Osteocyte (in vitro differentiated cells): ENCODE measurements around the gene VSIG10L2. TPM values are rescaled to one million over a fixed set of nuclear protein-coding genes. Genes with fewer than 3 reads are reported as not detected.

Experiments used
- DNase-seq: peaks from one replicate; pipeline ENCODE4 v3.0.0; 2021; ENCODE audit warnings: mixed read lengths; ENCODE audit not compliant: unreplicated experiment; ENCODE audit errors: extremely low spot score
- H3K27ac Mint-ChIP-seq: one replicate; pipeline ENCODE4 v1.8.0; 2021; ENCODE audit warnings: mild to moderate bottlenecking, mixed read lengths; ENCODE audit not compliant: unreplicated experiment
- H3K27me3 Mint-ChIP-seq: one replicate; pipeline ENCODE4 v1.8.0; 2021; ENCODE audit warnings: mixed read lengths; ENCODE audit not compliant: unreplicated experiment
- H3K36me3 Mint-ChIP-seq: one replicate; pipeline ENCODE4 v1.8.0; 2021; ENCODE audit warnings: mixed read lengths; ENCODE audit not compliant: unreplicated experiment
- H3K4me1 Mint-ChIP-seq: one replicate; pipeline ENCODE4 v1.8.0; 2021; ENCODE audit warnings: mixed read lengths; ENCODE audit not compliant: unreplicated experiment
- H3K4me3 Mint-ChIP-seq: one replicate; pipeline ENCODE4 v1.8.0; 2021; ENCODE audit warnings: mild to moderate bottlenecking, moderate library complexity, mixed read lengths; ENCODE audit not compliant: unreplicated experiment
- H3K9me3 Mint-ChIP-seq: one replicate; pipeline ENCODE4 v1.8.0; 2021; ENCODE audit warnings: mixed read lengths; ENCODE audit not compliant: unreplicated experiment
- total RNA-seq: library from RNA; stranded (reverse); gene quantifications from 2 replicates; pipeline ENCODE4 v1.2.1, GENCODE V29; 2021
- TF ChIP-seq, protein P1 (sequence below): fragments of 200-600 bp; sonication (generic); IDR thresholded peaks from 2 replicates; pipeline ENCODE4 v1.5.0; 2021; ENCODE audit warnings: antibody characterized with exemption, mild to moderate bottlenecking, moderate library complexity

VSIG10L2 gene
- total RNA-seq, 1 donor from 2014 or later: not detected

DNA sequence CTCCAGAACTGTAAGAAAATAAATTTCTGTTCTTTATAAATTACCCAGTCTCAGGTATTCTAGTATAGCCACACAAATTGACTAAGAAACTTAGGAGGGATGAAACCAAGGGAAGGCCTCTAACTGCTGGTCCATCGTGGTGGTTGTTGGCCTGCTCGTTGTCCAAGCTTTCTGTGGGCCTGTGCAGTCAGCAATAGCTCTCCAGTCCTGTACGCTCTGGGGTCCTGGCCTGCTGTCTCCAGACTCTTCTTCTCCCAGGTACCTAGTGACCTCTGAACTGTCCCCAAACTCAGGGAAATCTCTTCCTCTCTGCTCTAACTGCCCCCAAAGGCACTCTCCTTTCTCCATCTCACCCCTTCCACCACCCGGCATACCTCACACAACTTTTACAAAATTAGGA is 5.7 kb upstream of the VSIG10L2 start:
- Mint-ChIP-seq H3K27me3 (peaks cover 32% of the 10 kb centered on the region), H3K36me3 (no peaks in the 10 kb centered on the region), H3K4me3 (no peak overlapping the region), H3K4me1 (peaks cover 4% of the 10 kb centered on the region), H3K9me3 (no peaks in the 10 kb centered on the region), H3K27ac (no peak overlapping the region)
- TF ChIP-seq, protein P1, sequence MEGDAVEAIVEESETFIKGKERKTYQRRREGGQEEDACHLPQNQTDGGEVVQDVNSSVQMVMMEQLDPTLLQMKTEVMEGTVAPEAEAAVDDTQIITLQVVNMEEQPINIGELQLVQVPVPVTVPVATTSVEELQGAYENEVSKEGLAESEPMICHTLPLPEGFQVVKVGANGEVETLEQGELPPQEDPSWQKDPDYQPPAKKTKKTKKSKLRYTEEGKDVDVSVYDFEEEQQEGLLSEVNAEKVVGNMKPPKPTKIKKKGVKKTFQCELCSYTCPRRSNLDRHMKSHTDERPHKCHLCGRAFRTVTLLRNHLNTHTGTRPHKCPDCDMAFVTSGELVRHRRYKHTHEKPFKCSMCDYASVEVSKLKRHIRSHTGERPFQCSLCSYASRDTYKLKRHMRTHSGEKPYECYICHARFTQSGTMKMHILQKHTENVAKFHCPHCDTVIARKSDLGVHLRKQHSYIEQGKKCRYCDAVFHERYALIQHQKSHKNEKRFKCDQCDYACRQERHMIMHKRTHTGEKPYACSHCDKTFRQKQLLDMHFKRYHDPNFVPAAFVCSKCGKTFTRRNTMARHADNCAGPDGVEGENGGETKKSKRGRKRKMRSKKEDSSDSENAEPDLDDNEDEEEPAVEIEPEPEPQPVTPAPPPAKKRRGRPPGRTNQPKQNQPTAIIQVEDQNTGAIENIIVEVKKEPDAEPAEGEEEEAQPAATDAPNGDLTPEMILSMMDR: no peak
- no peak for DNase-seq

GRCh38 chr11:125941267-125941618 is 4.6 kb upstream of the VSIG10L2 start:
- H3K4me3 Mint-ChIP-seq: no peak overlapping the region

DNA sequence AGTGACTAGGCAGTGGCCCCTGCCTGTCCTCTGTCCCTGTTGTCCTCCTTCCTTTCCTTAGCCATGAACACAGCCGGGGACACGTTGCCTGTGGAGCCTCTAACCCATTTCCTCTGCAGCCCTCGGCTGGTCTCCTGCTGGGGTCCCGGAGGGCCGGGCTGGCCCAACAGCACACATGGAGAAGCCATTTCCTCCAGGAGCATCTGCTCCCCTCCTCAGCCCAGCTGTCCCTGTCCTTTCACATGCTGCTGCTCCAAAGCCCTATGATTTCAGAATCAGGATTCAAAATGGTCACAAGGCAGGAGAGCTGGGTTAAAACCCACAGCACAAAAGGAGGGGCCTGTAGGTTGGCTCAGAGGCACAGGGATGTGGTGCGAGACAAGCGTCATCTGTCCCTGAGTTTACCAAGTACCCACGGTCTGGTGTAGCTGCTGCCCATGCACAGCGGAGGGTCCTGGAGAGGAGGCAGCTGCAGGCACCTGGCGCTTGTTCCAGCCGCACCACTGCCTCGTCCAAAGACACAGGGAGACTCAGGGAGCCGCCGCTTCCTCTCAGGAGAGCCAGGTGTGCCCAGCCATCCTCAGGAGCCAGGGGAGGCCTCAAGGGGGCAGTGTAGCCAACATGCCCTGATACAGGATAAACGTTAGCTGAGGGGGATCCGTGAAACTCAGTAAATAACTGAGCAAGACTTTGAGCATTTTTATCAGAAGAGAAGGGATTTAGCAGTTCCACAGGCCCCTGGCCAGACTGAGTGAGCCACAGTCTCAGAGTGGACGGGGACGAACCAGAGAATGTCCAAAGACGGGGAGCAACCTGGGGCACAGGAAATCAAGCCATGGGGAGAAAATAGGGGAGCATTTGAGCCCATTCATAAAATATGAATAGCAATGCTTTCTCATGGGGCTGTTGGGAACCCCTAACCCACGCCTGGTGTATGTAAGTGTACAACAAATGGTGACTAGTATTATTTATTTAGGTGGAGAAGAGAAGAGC is 3.9 kb upstream of the VSIG10L2 start:
- Mint-ChIP-seq H3K27me3 (peaks cover 21% of the 10 kb centered on the region), H3K27ac (no peak overlapping the region), H3K36me3 (no peaks in the 10 kb centered on the region), H3K9me3 (no peaks in the 10 kb centered on the region), H3K4me3 (no peak overlapping the region), H3K4me1 (peaks cover 4% of the 10 kb centered on the region)
- DNase-seq: no peak
- TF ChIP-seq, protein P1: peak; percentile 71

More at GRCh38 chr11:125941267-125941618, 4.6 kb upstream of the VSIG10L2 start:
- Mint-ChIP-seq H3K36me3 (no peaks in the 10 kb centered on the region), H3K4me1 (peaks cover 4% of the 10 kb centered on the region), H3K27ac (no peak overlapping the region), H3K27me3 (peaks cover 28% of the 10 kb centered on the region), H3K9me3 (no peaks in the 10 kb centered on the region)
- TF ChIP-seq, protein P1: no peak
- DNase-seq: no peak

- DNase-seq: peak; percentile 83
These were observed 2.9 kb upstream of the VSIG10L2 start for GRCh38 chr11:125942771-125943428.

More at GRCh38 chr11:125942771-125943428, 2.9 kb upstream of the VSIG10L2 start:
- no peaks in the 10 kb centered on the region for H3K36me3 Mint-ChIP-seq
- H3K4me3 Mint-ChIP-seq: no peak overlapping the region
- no peaks in the 10 kb centered on the region for H3K9me3 Mint-ChIP-seq
- TF ChIP-seq, protein P1: no peak
- H3K4me1 Mint-ChIP-seq: peaks cover 4% of the 10 kb centered on the region
- peaks cover 21% of the 10 kb centered on the region for H3K27me3 Mint-ChIP-seq
- no peak overlapping the region for H3K27ac Mint-ChIP-seq
